GM18867 (cell line): Measurements from ENCODE around the gene GPATCH4.
"Not testable (repeated sequence)": the region's sequence is repeated elsewhere in the genome, so short reads cannot be mapped to it uniquely, and the experiment has no call there.

Source experiments
- ATAC-seq: cut with Tn5 transposase; IDR thresholded peaks from one replicate; pipeline ENCODE4 v1.9.1; 2021; ENCODE audit warnings: mild to moderate bottlenecking, moderate library complexity; ENCODE audit not compliant: unreplicated experiment

Gene GPATCH4

DNA sequence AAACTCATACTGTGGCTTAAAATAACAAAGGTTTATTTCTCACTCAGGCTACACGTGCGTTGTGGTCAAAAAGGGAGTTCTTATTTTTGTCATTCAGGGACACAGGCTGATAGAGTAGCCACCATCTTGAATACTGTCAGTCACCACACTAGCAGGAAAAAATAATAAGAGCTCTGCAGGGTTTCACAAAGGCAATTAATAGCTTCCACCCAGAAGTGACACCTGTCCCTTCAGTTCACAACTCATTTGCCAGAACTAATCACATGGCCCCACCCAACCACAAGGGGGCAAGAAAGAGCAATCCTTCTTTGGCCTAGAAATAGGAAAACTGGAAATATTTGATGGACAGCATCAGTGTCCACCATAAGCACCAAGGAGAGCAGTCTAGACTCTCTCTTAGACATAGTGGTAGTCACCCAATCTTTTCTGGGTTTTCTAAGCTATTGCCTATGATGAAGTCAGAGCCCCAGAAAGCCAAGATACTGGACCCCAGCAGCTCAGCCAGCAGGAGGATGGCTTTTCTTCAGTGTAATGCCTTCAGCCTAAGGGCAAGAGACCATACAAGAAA lies 26.1 kb upstream of the GPATCH4 start:
- no peak for ATAC-seq

DNA sequence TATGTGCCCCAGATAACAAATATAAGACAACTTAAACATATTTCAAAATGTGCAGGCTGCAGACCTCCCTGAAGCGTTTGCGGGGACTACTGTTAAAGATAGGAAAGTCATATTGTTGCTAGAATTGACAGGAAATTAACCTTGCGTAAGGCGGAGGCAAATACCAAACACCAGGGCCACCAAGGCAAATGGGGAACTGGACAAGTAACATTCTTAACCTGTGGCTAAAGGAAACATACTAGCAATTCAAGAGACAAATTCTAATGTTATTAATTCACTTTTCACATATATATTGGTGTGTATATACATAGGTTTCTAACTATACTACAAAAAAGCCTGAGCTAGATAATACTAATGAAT lies 24.8 kb upstream of the GPATCH4 start:
- ATAC-seq = no peak

DNA sequence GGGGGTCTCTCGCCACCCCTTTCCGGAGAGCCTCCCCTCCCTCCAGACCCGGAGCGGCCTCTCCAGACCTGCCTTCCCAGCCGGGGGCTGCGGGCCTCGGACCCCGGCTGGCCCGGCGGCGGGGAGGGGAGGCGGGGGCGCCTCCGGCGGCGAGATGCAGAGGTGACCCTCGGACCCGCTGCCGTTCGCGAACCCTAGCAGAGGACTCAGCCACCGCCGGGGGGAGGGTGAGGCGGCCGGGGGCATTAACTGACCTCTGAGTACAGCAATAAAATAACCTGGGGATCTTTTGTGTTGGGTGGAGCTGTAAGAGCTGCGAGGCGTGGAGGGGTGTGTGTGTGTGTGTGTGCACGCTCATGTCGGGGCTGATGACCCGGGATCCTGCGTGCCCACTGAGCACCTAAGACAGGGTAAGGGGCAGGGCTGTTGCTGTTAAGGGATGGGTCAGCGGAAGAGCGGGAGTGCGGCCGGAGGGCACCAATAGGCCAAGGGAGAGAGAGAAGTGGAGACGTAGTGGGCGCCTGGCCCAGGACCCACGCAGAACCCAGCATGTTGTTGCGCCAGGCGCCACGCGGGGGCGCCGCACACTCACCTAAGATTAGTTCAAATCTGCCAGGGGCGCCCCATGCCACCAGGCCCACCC lies 24.3 kb upstream of the GPATCH4 start:
- no peak for ATAC-seq

DNA sequence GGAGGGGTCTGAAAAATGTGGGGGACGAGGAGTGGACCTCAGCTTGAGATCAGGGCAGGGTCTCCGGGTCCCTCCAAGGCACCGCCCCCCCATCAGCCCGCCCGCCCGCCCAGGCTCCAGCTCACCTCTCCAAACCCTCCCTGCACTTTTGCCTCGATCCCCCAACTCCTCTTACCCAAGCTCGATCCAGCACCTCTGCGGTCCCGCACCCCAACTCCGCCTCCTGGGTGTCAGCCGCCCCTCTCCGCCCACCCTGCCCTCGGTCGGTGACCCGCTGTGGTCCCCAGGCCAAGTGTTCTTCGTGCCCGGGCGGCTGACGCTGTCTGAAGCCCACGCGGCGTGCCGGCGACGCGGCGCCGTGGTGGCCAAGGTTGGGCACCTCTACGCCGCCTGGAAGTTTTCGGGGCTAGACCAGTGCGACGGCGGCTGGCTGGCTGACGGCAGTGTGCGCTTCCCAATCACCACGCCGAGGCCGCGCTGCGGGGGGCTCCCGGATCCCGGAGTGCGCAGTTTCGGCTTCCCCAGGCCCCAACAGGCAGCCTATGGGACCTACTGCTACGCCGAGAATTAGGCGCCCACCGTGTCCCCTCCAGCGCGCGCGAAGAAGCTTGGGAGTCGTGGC lies 23.6 kb upstream of the GPATCH4 start:
- ATAC-seq = no peak

DNA sequence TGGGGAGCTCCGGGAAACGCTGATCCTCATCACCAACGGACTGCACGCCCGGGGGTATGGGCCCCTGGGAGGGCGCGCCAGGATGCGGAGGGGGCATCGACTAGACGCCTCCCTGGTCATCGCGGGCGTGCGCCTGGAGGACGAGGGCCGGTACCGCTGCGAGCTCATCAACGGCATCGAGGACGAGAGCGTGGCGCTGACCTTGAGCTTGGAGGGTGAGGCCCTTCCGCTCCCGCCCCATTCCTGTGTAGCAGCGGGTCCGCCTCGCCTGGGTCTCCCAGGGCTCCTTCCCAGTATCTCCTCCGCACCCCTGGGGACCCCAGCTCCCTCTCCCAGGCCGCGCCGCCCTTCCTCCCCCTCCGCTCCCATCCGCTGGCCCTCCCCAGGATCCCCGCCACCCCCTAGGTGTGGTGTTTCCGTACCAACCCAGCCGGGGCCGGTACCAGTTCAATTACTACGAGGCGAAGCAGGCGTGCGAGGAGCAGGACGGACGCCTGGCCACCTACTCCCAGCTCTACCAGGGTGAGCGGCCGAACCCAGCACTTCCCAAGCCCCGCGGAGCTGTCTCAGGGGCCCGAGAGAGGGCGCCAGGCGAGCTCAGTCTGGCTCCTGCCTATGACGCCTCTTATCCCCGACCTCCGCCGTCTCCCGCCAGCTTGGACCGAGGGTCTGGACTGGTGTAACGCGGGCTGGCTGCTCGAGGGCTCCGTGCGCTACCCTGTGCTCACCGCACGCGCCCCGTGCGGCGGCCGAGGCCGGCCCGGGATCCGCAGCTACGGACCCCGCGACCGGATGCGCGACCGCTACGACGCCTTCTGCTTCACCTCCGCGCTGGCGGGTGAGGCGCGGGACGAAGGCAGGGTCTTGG lies 22.9 kb upstream of the GPATCH4 start:
- ATAC-seq = no peak

DNA sequence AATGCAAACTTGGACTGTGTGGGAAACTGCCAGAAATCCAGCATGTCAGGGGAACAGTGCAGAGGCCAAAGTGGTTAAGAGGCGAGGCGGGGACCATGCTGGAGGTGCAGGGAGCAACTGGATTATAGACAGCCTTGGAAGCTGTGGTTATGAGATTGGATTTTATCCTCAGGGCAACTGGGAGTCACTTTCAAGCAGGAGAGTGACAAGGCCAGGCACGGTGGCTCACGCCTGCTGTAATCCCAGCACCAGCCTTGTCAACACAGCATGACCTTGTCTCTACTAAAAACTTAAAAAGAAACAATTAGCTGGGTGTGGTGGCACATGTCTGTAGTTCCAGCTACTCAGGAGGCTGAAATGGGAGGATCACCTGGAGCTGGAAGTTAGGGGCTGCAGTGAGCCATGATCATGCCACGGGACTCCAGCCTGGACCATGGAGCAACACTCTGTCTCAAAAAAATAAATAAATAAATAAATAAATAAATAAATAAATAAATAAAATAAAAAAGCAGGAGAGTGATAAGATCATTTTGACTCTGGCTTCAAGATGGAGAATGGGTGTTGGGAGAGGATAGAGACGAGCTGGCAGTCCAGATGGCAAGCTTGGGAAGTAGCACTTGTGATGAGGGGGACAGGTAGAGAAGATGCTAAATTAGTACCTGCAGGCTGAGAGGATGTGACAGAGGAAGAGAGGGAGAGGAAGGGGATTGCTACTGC lies 21.5 kb upstream of the GPATCH4 start:
- no peak for ATAC-seq

DNA sequence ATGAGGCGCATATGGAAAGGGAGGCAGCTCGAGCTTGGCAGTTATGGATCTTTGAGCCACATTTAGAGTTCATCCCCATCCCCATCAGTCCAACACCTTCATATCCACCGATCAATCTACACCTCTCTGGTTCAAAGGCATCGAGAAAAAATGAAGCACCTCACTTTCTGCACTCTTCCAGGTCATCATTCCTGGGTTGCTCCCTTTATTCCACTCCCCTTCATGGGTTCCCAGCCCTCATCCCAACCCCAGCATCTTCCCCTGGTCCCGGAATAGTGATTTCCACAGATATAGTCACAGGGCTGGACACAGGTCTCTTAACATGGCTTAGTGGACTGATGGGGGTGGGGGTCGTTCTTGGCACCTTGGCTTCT lies 18.3 kb upstream of the GPATCH4 start:
- no peak for ATAC-seq

DNA sequence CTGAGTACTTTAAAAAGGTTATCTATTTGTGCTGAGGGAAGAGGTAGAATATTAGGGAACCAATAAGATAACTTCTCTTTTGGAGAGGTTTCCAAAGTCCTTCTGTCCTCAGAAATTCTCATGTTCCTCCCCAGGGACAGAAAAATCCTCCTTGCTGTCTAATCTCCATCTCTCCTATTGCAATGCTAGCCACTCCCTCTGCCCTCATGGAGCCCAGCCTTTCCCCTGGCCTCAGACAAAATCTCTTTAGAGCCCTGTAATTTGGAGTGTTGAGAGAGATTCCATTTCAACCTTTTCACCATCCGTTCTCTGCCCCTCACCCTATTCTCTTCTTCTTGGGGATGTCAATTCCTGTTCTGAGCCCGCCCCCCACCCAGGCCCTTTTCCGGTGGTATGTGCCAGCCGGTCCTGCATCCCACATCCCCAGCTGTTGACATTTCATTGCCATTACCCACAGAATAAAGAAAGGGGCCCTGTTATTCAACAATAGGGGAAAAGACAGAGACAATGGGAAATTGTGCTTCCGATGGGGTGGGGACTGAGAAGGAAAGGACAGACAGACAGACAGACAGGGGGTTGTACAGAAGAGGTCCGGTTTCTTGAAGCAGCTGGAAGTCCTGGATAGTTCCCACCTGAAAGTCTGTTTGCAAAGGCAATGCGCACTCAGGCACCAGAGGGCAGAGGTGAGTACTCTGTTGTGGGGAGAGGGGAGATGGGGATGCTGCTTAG lies 17.7 kb upstream of the GPATCH4 start, which contains the start of gene HAPLN2:
TSS of gene HAPLN2 (plus strand) at position 563 of the 729 bp plus-strand sequence. CDS start 4,076 bp downstream, outside the sequence.
- no peak for ATAC-seq

DNA sequence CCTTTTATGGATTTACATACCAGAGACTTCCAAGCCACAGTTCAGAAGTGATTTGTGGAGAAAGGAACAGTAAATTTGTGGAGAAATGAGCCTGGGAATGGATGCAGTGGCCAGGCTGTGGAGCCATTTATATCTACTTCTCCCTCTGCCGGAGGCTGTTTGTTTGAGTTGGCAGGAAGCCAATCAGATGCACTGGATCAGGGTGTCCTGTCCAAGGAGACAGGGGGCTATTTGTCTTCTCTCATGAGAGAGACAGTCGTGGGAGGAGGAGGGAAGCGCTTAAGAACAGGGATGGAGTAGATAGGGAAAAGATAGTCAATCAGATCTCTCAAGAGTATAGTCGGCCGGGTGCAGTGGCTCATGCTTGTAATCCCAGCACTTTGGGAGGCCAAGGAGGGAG lies 15.2 kb upstream of the GPATCH4 start:
- no peak for ATAC-seq

DNA sequence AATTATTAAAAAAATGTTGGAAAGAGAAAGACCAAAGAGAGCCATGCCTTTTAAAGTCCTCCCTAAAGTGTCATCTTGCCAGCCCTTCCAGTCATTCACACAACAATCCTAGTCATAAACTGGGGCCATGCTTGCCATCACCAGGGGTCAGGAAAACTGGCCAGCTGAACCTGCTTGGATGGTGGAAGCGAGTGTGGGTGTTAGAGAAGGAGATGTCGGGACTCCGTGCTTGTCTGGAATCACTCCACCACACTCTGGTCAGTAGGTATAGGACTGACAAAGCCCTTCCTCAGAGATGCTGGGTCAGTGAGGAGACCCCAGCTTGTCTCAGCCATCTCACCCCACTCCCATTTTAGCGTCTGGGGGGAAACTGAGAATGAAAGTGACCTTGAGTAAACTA lies 14.7 kb upstream of the GPATCH4 start:
- ATAC-seq = no peak

DNA sequence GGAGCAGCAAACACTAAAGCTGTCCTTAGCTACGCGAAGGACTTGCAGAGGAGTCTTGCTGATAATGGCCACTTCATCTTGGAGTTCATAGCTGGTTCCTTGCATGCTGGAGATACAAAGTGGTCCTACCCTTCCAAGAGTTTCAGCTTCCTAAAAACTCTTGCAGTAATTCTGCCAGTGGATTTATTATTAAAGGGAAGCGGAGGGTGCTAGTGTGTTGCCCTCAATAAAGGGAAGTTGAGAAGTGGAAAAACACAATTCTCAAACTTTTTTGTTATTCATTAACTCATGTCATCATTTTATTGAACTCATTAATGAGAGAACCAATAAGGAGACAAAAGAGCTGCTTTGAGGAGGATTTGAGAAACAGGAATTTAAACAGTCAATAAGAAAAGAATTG lies 11.4 kb upstream of the GPATCH4 start:
- no peak for ATAC-seq

DNA sequence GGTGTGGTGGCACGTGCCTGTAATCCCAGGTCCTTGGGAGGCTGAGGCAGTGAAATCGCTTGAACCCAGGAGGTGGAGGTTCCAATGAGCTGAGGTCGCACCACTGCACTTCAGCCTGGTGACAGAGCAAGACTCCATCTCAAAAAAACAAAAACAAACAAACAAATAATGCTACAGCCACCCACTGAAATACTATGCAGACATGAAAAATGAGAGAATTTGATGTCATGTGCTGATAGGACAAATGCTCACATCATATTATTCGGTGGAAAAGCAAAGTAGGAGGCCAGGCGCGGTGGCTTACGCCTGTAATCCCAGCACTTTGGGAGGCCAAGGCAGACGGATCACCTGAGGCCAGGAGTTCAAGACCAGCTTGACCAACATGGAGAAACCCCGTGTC lies 8.8 kb upstream of the GPATCH4 start:
- ATAC-seq = not testable (repeated sequence)

DNA sequence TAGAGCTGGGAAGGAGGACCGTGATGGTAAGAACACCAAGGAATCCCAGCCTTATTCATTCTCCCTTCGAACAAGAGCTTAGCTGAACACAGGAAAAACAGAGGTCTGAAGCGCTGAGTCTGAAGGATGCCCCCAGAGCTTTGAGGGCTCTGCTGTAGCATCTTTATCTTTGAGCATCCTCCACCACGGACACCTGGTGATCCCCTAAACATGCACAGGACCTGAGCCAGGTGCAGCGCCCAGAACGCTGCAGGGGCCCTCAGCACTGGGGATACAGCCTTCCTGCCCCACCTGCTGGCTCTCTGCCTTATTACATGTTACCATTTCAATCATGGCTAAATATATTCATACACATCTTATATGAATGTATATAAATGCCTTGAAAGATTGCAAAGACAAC lies 7.7 kb upstream of the GPATCH4 start:
- no peak for ATAC-seq

DNA sequence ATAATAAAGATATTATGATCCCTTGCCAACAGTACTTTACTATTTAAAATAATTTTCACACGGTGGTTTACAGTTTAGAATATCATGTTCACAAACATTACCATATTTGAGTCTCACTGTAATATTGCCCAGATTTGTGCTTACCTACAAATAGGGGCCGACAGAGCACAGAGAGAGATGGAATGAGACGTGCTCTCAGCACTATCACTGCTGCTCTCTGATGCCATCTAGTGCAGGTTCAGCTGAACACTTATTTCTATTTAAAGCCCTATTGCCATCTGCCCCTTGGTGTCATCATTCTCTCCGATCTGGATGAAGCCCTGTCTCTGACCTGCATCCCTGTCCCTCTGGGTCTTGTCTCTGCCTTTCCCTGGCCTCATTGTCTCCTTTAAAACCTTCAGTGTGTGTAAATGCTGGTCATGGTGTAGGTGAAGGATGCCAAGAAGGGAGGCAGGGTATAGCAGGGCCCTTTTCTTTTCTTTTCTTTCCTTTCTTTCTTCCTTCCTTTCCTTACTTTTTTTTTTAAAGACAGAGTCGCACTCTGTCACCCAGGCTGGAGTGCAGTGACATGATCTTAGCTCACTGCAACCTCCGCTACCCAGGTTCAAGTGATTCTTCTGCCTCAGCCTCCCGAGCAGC lies 6.9 kb upstream of the GPATCH4 start:
- ATAC-seq = peak; percentile 68

DNA sequence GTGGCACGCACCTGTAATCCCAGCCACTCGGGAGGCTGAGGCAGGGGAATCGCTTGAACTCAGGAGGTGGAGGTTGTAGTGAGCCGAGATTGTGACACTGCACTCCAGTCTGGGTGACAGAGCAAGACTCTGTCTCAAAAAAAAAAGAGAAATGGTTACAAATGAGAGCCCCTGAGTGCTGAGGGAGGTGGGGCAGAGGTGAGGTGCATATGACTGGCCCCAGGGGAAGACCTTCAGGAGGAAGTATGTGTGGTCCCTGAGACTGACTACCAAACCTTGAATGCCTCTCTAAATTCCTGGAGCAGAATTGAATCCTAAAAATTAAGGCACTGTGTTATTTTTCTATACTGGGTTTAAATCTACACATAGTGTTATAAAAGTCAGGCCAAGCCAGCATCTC lies 6.1 kb upstream of the GPATCH4 start:
- ATAC-seq = not testable (repeated sequence)

DNA sequence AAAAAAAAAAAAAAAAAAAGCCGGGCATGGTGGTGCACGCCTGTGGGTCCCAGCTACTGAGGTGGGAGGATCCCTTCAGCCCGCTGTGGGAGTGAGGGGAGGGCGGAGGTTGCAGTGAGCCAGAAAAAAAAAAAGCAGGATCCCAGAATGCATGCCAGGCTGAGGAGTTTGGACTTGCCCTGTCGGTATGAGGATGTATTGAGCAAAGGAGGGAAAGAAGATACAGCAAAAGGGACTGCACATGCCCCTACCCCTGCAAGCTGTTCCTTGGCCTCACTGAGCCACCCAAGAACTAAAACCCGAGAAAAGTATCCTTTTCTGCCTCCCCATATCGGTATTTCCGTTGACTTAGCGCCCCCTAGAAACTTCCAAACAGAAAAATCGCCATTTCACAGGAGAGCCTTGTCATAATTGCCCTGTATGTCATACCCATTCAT lies 1.3 kb upstream of the GPATCH4 start:
- ATAC-seq = no peak

DNA sequence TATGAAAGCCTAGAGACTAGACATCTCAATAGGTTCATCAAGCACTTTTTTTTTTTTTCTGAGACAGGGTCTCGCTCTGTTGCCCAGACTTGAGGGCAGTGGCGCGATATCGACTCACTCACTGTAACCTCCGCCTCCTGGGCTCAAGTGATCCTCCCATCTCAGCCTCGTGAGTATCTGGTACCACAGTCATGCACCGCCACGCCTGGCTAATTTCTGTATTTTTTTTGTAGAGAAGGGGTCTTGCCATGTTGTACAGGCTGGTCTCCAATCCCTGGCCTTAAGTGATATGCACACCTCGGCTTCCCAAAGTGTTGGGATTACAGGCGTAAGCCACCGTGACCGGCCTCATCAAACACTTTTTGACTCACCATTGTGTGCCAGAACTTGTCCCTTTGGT lies 613 bp upstream of the GPATCH4 start:
- peak; percentile 29 for ATAC-seq

DNA sequence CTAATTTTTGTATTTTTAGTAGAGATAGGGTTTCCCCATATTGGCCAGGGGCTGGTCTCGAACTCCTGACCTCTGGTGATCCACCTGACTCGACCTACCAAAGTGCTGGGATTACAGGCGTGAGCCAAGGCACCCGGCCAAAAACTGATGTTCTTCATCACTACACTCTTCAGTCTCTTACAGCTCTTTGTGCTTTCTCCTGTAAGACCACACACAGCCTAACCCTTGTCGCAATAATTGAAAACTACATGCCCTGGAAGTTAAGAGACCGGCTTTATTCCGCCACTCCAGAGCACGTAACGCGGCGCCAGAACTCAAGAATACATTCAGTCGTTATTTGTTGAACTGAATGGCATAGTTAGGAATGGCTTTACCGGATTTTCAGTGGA lies 552 bp downstream of the GPATCH4 start:
- no peak for ATAC-seq

DNA sequence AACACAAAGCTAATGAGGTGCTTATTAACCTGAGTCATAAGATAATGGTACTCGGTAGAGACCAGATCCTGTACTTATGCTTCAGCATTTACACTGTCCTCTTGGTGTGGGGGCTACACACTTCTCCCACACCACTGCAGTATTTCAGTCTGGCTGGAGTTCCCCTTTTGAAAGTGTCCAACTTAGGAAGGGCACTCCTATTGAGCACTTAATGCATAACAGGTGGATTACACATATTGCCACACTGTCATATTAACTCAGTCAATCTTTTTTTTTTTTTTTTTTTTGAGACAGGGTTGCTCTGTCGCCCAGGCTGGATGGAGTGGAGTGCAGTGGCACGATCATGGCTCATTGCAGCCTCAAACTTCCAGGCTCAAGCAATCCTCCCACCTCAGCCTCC lies 1.5 kb downstream of the GPATCH4 start:
- no peak for ATAC-seq
